Measurements from ENCODE around the gene SPATA33.
"Not testable (repeated sequence)": the region's sequence is repeated elsewhere in the genome, so short reads cannot be mapped to it uniquely, and the experiment has no call there.

SPATA33 gene

GRCh38 chr16:89667633-89668032, 10.0 kb downstream of the SPATA33 start:
- ChIA-PET CTCF (no interaction called here), POLR2A (interaction anchor here (0.9 kb wide), 1 partner anchor 18 kb away, joined by 3 read pairs; the partner anchor contains the start of gene CDK10)
- no peak for DNase-seq (ENCODE audit: extremely low spot score)
- TF ChIP-seq ARNT (IDR thresholded peaks at IDR 0.05) (no peak), ZNF384 (IDR thresholded peaks at IDR 0.05) (no peak), BHLHE40 (IDR thresholded peaks at IDR 0.05; ENCODE audit: borderline replicate concordance) (no peak), TARDBP (IDR thresholded peaks at IDR 0.05) (no peak), FOXM1 (IDR thresholded peaks at IDR 0.05; ENCODE audit: borderline replicate concordance) (no peak), HDGF (IDR thresholded peaks at IDR 0.05; ENCODE audit: borderline replicate concordance) (no peak), FOXK2 (IDR thresholded peaks at IDR 0.05) (no peak), NFRKB (IDR thresholded peaks at IDR 0.05) (no peak), PKNOX1 (IDR thresholded peaks at IDR 0.05) (no peak), LEF1 (IDR thresholded peaks at IDR 0.05; ENCODE audit: borderline replicate concordance) (no peak), FOXA1 (IDR thresholded peaks at IDR 0.05) (no peak), ELF4 (IDR thresholded peaks at IDR 0.05) (no peak), L3MBTL2 (conservative IDR thresholded peaks at IDR 0.05) (no peak), SUZ12 (IDR thresholded peaks at IDR 0.05) (no peak), CTBP1 (IDR thresholded peaks at IDR 0.05; ENCODE audit: borderline replicate concordance) (no peak), SP1 (IDR thresholded peaks at IDR 0.05) (no peak)

- POLR2A ChIA-PET, result no interaction called here
- no peak for DNase-seq (ENCODE audit: extremely low spot score)
- CTCF ChIA-PET, result no interaction called here
- TF ChIP-seq PKNOX1 (IDR thresholded peaks at IDR 0.05) (no peak), SP1 (IDR thresholded peaks at IDR 0.05) (no peak), SUZ12 (IDR thresholded peaks at IDR 0.05) (no peak)
Measured at GRCh38 chr16:89668790-89669158, 11.1 kb downstream of the SPATA33 start.

GRCh38 chr16:89669755-89670154, 12.1 kb downstream of the SPATA33 start:
- CTCF ChIA-PET, result no interaction called here
- no peak for DNase-seq (ENCODE audit: extremely low spot score)
- no peak for TF ChIP-seq CTBP1 (IDR thresholded peaks at IDR 0.05; ENCODE audit: borderline replicate concordance)
- TF ChIP-seq SUZ12 (IDR thresholded peaks at IDR 0.05), result no peak
- no peak for TF ChIP-seq ARNT (IDR thresholded peaks at IDR 0.05)
- TF ChIP-seq FOXM1 (IDR thresholded peaks at IDR 0.05; ENCODE audit: borderline replicate concordance), result no peak
- no peak for TF ChIP-seq ELF4 (IDR thresholded peaks at IDR 0.05)
- TF ChIP-seq BHLHE40 (IDR thresholded peaks at IDR 0.05; ENCODE audit: borderline replicate concordance), result no peak
- TF ChIP-seq FOXA1 (IDR thresholded peaks at IDR 0.05), result no peak
- TF ChIP-seq FOXK2 (IDR thresholded peaks at IDR 0.05), result no peak
- TF ChIP-seq LEF1 (IDR thresholded peaks at IDR 0.05; ENCODE audit: borderline replicate concordance), result no peak
- TF ChIP-seq HDGF (IDR thresholded peaks at IDR 0.05; ENCODE audit: borderline replicate concordance), result no peak
- no peak for TF ChIP-seq PKNOX1 (IDR thresholded peaks at IDR 0.05)
- no peak for TF ChIP-seq ZNF384 (IDR thresholded peaks at IDR 0.05)
- no peak for TF ChIP-seq L3MBTL2 (conservative IDR thresholded peaks at IDR 0.05)
- TF ChIP-seq NFRKB (IDR thresholded peaks at IDR 0.05), result no peak
- no peak for TF ChIP-seq TARDBP (IDR thresholded peaks at IDR 0.05)
- no peak for TF ChIP-seq SP1 (IDR thresholded peaks at IDR 0.05)
- POLR2A ChIA-PET, result no interaction called here

GRCh38 chr16:89670496-89671431, 13.1 kb downstream of the SPATA33 start:
- TF ChIP-seq TARDBP (IDR thresholded peaks at IDR 0.05) (no peak), FOXK2 (IDR thresholded peaks at IDR 0.05) (no peak), ZNF384 (IDR thresholded peaks at IDR 0.05) (no peak), L3MBTL2 (conservative IDR thresholded peaks at IDR 0.05) (no peak)
- no peak for DNase-seq (ENCODE audit: extremely low spot score)
- ChIA-PET CTCF (interaction anchor here (0.6 kb wide), 1 partner anchor 56 kb away, joined by 3 read pairs; no protein-coding TSS in a partner anchor), POLR2A (no interaction called here)

- DNase-seq (ENCODE audit: extremely low spot score); POLR2A ChIA-PET: not testable (repeated sequence)
Measured at GRCh38 chr16:89671565-89671964, 13.9 kb downstream of the SPATA33 start.

DNA sequence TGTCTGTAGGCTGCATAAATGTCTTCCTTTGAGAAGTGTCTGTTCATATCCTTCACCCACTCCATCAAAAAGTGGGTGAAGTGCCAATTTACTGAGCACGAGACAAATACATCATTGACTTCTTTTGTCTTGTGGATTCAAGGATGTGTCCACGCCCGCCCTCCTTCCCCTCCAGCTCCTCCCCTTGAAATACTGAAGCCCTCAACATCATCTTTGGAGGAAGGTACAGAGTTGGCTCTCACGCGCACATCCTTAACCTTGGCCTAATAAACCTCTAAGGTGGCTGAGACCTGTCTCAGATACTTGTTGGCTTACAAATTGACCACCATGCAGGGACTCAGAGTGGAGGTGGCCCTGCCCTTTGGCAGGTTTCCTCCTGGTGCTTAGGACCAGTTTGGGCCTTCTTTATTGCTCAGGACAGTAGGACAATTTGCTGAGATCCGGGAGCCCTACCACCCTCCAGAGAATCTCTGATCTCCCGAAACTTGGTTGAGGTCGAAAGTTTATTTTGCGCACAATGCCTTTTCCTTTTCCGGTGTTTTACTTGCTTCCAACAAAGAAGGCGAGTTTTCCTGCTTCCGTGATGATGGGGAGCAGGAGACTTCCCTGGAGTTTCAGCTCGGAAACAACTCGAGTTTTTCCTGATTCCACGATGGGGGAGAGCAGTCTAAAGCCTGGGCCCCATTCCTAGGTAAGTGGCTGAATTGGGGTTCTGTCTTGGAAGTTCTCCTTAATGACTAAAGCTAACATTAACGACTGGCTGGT, 14.7 kb downstream of the SPATA33 start:
- POLR2A ChIA-PET, result no interaction called here
- CTCF ChIA-PET, result no interaction called here
- no peak for DNase-seq (ENCODE audit: extremely low spot score)
- TF ChIP-seq LEF1 (IDR thresholded peaks at IDR 0.05; ENCODE audit: borderline replicate concordance) (no peak), PKNOX1 (IDR thresholded peaks at IDR 0.05) (no peak), SUZ12 (IDR thresholded peaks at IDR 0.05) (no peak), BHLHE40 (IDR thresholded peaks at IDR 0.05; ENCODE audit: borderline replicate concordance) (no peak), TARDBP (IDR thresholded peaks at IDR 0.05) (no peak), FOXM1 (IDR thresholded peaks at IDR 0.05; ENCODE audit: borderline replicate concordance) (no peak), ARNT (IDR thresholded peaks at IDR 0.05) (no peak), NFRKB (IDR thresholded peaks at IDR 0.05) (no peak)

More at GRCh38 chr16:89671565-89671964, 13.9 kb downstream of the SPATA33 start:
- CTCF ChIA-PET, result not testable (repeated sequence)

Measured in HEK293T (cell line).